Transverse colon (tissue), 4 donors: ENCODE results near the gene STAM. TPM values are rescaled to one million over a fixed set of nuclear protein-coding genes. Genes with fewer than 3 reads are reported as not detected.

Experiments used
- DNase-seq: peaks from one replicate; pipeline ENCODE4 v3.0.0-alpha.2; 2019
- H3K27ac ChIP-seq, 4 donors: fragments of 200-600 bp; sonication (generic); 2 replicates each; pipeline ENCODE4 v1.5.1; 2016 to 2018; ENCODE audit warnings: inconsistent platforms in 4 of 4
- H3K27me3 ChIP-seq: fragments of 200-600 bp; sonication (generic); 2 replicates; pipeline ENCODE4 v1.5.1; 2017; ENCODE audit warnings: inconsistent platforms
- H3K36me3 ChIP-seq, 4 donors: fragments of 200-600 bp; sonication (generic); 2 replicates each; pipeline ENCODE4 v1.5.1; 2017 to 2019; ENCODE audit warnings: inconsistent platforms in 4 of 4
- H3K4me1 ChIP-seq, 4 donors: fragments of 200-600 bp; sonication (generic); 2 replicates each; pipeline ENCODE4 v1.5.1; 2017 to 2020; ENCODE audit warnings: inconsistent platforms in 4 of 4
- H3K4me3 ChIP-seq, 4 donors: fragments of 200-600 bp; sonication (generic); 1 replicate in 1 of 4; 2 replicates in 3 of 4; pipeline versions ENCODE4 v1.5.1 to v1.6.1; 2017 to 2019; ENCODE audit warnings: inconsistent platforms in 4 of 4
- H3K9me3 ChIP-seq, 2 donors: fragments of 200-600 bp; sonication (generic); 2 replicates each; pipeline ENCODE4 v1.5.1; 2017 to 2019; ENCODE audit warnings: inconsistent platforms in 2 of 2
- CTCF ChIP-seq, 5 experiments: fragments of 200-600 bp in 3 of 5; fragments of 450-650 bp in 2 of 5; sonication (generic) in 3 of 5; IDR thresholded peaks; 1 replicate in 2 of 5; 2 replicates in 3 of 5; pipeline ENCODE4 v1.5.1; 2016 to 2017; ENCODE audit warnings: antibody characterized with exemption in 5 of 5, inconsistent platforms in 3 of 5, mild to moderate bottlenecking in 2 of 5, moderate library complexity in 1 of 5
- EP300 ChIP-seq: sonication (generic); formaldehyde crosslinking; IDR thresholded peaks from one replicate; pipeline ENCODE4 v1.6.1; 2017; ENCODE audit warnings: antibody characterized with exemption, low read depth
- POLR2A ChIP-seq: fragments of 450-650 bp; IDR thresholded peaks from one replicate; pipeline ENCODE4 v1.6.1; 2016; ENCODE audit warnings: antibody characterized with exemption, mild to moderate bottlenecking, moderate library complexity
- POLR2AphosphoS5 ChIP-seq, 3 donors: sonication (generic); formaldehyde crosslinking; IDR thresholded peaks; one replicate each; pipeline ENCODE4 v1.6.1; 2016; ENCODE audit warnings: antibody characterized with exemption in 3 of 3
- WGBS, 2 donors: methylation state at CpG; one replicate each; pipeline ENCODE4 v1.1.5; 2018; ENCODE audit warnings: low coverage in 1 of 2; 5-methylcytosine and 5-hydroxymethylcytosine counted together
- in situ Hi-C, 4 donors: fragments of 200-750 bp; cut with MboI; loops; one replicate each; pipeline versions ENCODE4 v1.15.0 to v1.15.1; 2017; ENCODE audit warnings: low sequenced_read_pairs in 3 of 4, low pct_ligation_motif_present in 1 of 4, low pct_unique_long_range_greater_than_20kb in 1 of 4
- intact Hi-C: fragments of 100-400 bp; cut with DNase I; formaldehyde crosslinking; loops from one replicate; pipeline ENCODE4 v1.15.1; 2023; ENCODE audit warnings: low total_unique reads
- total RNA-seq, 4 donors: library from RNA; depleted of rRNA; stranded (reverse); fragments of >200 nt; gene quantifications; one replicate each; pipeline ENCODE4 v1.1.0, GENCODE V29; 2016

STAM gene
- total RNA-seq, 4 donors from 2014 or later = 1.9 to 18.4 (median 9.3) TPM

- Histone ChIP-seq H3K9me3 (no peaks in the 10 kb centered on the region), H3K27ac (no peak overlapping the region), H3K27me3 (no peaks in the 10 kb centered on the region), H3K36me3 (peaks cover 0 to 12% (median 0%) of the 10 kb centered on the region in 4 donors), H3K4me3 (no peak overlapping the region), H3K4me1 (peaks cover 4 to 20% (median 10%) of the 10 kb centered on the region in 4 donors)
- 93 to 100% methylated on average over 3 to 8 of the region's 8 CpGs for WGBS, 2 donors
- DNase-seq = no peak
- TF ChIP-seq POLR2AphosphoS5 (IDR thresholded peaks at IDR 0.05) (no peak), EP300 (no peak), POLR2A (no peak), CTCF (IDR thresholded peaks at IDR 0.05) (no peak)
- intact Hi-C loops (no loop called here), in situ Hi-C loops (loop anchor here in 1 of 4 donors (25.0 kb wide), 1 partner anchor 113 kb away; no protein-coding TSS in a partner anchor)
Observed at GRCh38 chr10:17650416-17650815, 6.5 kb downstream of the STAM start.

- no peak for DNase-seq
- peaks cover 0 to 12% (median 0%) of the 10 kb centered on the region in 4 donors for H3K36me3 ChIP-seq
- H3K4me1 ChIP-seq = peaks cover 0 to 18% (median 4%) of the 10 kb centered on the region in 4 donors
- no peak for TF ChIP-seq CTCF (IDR thresholded peaks at IDR 0.05)
- TF ChIP-seq POLR2AphosphoS5 (IDR thresholded peaks at IDR 0.05) = no peak
- no peak for TF ChIP-seq POLR2A
- TF ChIP-seq EP300 = no peak
- no peak overlapping the region for H3K27ac ChIP-seq
- no peak overlapping the region for H3K4me3 ChIP-seq
- H3K9me3 ChIP-seq = no peaks in the 10 kb centered on the region
- intact Hi-C loops (no loop called here), in situ Hi-C loops (loop anchor here in 1 of 4 donors (25.0 kb wide), 1 partner anchor 115 kb away; no protein-coding TSS in a partner anchor)
- no peaks in the 10 kb centered on the region for H3K27me3 ChIP-seq
Observed at GRCh38 chr10:17651896-17652295, 7.9 kb downstream of the STAM start.

GRCh38 chr10:17652585-17652984 is 8.6 kb downstream of the STAM start:
- Histone ChIP-seq H3K9me3 (no peaks in the 10 kb centered on the region), H3K4me1 (peaks cover 0 to 16% (median 7%) of the 10 kb centered on the region in 4 donors), H3K36me3 (peaks cover 0 to 12% (median 0%) of the 10 kb centered on the region in 4 donors), H3K27me3 (no peaks in the 10 kb centered on the region), H3K27ac (no peak overlapping the region), H3K4me3 (no peak overlapping the region)
- intact Hi-C loops (no loop called here), in situ Hi-C loops (loop anchor here in 1 of 4 donors (25.0 kb wide), 1 partner anchor 115 kb away; no protein-coding TSS in a partner anchor)
- no peak for DNase-seq
- TF ChIP-seq POLR2AphosphoS5 (IDR thresholded peaks at IDR 0.05) = no peak
- no peak for TF ChIP-seq EP300
- no peak for TF ChIP-seq POLR2A
- no peak for TF ChIP-seq CTCF (IDR thresholded peaks at IDR 0.05)

GRCh38 chr10:17655009-17655408 is 11.1 kb downstream of the STAM start:
- Histone ChIP-seq H3K9me3 (no peaks in the 10 kb centered on the region), H3K4me3 (no peak overlapping the region), H3K27ac (no peak overlapping the region), H3K4me1 (peaks cover 0 to 16% (median 7%) of the 10 kb centered on the region in 4 donors), H3K27me3 (no peaks in the 10 kb centered on the region), H3K36me3 (peaks cover 0 to 12% (median 0%) of the 10 kb centered on the region in 4 donors)
- WGBS, 2 donors = 87 to 92% methylated on average over 3 of the region's 3 CpGs
- TF ChIP-seq CTCF (IDR thresholded peaks at IDR 0.05) = no peak
- TF ChIP-seq POLR2A = no peak
- no peak for TF ChIP-seq POLR2AphosphoS5 (IDR thresholded peaks at IDR 0.05)
- no peak for TF ChIP-seq EP300
- intact Hi-C loops = no loop called here
- DNase-seq = no peak
- in situ Hi-C loops = loop anchor here in 1 of 4 donors (25.0 kb wide), 1 partner anchor 118 kb away; no protein-coding TSS in a partner anchor
